Mesenchymal stem cell (in vitro differentiated cells and primary cell): ENCODE data around the gene CD44.

Experiments
- DNase-seq: peaks from one replicate; pipeline ENCODE4 v3.0.0-alpha.2; 2013
- H2AFZ ChIP-seq: one replicate; pipeline ENCODE4 v1.6.1; 2013; ENCODE audit warnings: low read depth, mild to moderate bottlenecking, control low read depth, inconsistent platforms, low read length, moderate library complexity
- H2AK5ac ChIP-seq: 2 replicates; pipeline ENCODE4 v1.6.1; 2013; ENCODE audit warnings: low read length, moderate library complexity, mild to moderate bottlenecking, inconsistent platforms; ENCODE audit not compliant: severe bottlenecking
- H2BK120ac ChIP-seq: one replicate; pipeline ENCODE4 v1.6.1; 2013; ENCODE audit warnings: low read depth, mild to moderate bottlenecking, inconsistent platforms, low read length, moderate library complexity
- H2BK12ac ChIP-seq, 2 experiments: one replicate each; pipeline ENCODE4 v1.6.1; 2013; ENCODE audit warnings: inconsistent platforms in 2 of 2, low read length in 2 of 2, mild to moderate bottlenecking in 2 of 2, moderate library complexity in 2 of 2, control low read depth in 1 of 2
- H2BK15ac ChIP-seq: one replicate; pipeline ENCODE4 v1.6.1; 2013; ENCODE audit warnings: mild to moderate bottlenecking, low read depth, inconsistent platforms; ENCODE audit not compliant: poor library complexity, severe bottlenecking
- H2BK5ac ChIP-seq: 2 replicates; pipeline ENCODE4 v1.6.1; 2013; ENCODE audit warnings: low read depth, mild to moderate bottlenecking, low read length, control low read depth, inconsistent platforms; ENCODE audit not compliant: poor library complexity, severe bottlenecking
- H3K14ac ChIP-seq, 2 experiments: one replicate each; pipeline ENCODE4 v1.6.1; 2013; ENCODE audit warnings: inconsistent platforms in 2 of 2, low read length in 2 of 2, control low read depth in 1 of 2, mild to moderate bottlenecking in 1 of 2, moderate library complexity in 1 of 2
- H3K18ac ChIP-seq, 2 experiments: one replicate each; pipeline ENCODE4 v1.6.1; 2013; ENCODE audit warnings: inconsistent platforms in 2 of 2, low read length in 2 of 2, control low read depth in 1 of 2, low read depth in 1 of 2, mild to moderate bottlenecking in 1 of 2
- H3K23ac ChIP-seq, 2 experiments: one replicate each; pipeline ENCODE4 v1.6.1; 2013; ENCODE audit warnings: inconsistent platforms in 2 of 2, low read length in 2 of 2, mild to moderate bottlenecking in 2 of 2, moderate library complexity in 2 of 2, control low read depth in 1 of 2
- H3K27ac ChIP-seq: 2 replicates; pipeline ENCODE4 v1.5.1; 2013; ENCODE audit warnings: mild to moderate bottlenecking, moderate library complexity, low read length, control low read depth, inconsistent platforms; ENCODE audit not compliant: poor library complexity, severe bottlenecking
- H3K27me3 ChIP-seq, 2 experiments: 2 replicates each; pipeline versions ENCODE4 v1.6.1 to v1.7.0; 2013; ENCODE audit warnings: low read length in 2 of 2, mild to moderate bottlenecking in 2 of 2, moderate library complexity in 2 of 2, control low read depth in 1 of 2, inconsistent platforms in 1 of 2; ENCODE audit not compliant: control insufficient read depth in 1 of 2, insufficient read depth in 1 of 2
- H3K36me3 ChIP-seq, 2 experiments: 2 replicates each; pipeline versions ENCODE4 v1.6.1 to v1.7.0; 2013; ENCODE audit warnings: low read length in 2 of 2, control low read depth in 1 of 2, inconsistent platforms in 1 of 2, low read depth in 1 of 2, mild to moderate bottlenecking in 1 of 2; ENCODE audit not compliant: insufficient read depth in 2 of 2, control insufficient read depth in 1 of 2
- H3K4ac ChIP-seq, 2 experiments: one replicate each; pipeline ENCODE4 v1.6.1; 2013; ENCODE audit warnings: inconsistent platforms in 2 of 2, low read length in 2 of 2, mild to moderate bottlenecking in 2 of 2, moderate library complexity in 2 of 2, control low read depth in 1 of 2, low read depth in 1 of 2
- H3K4me1 ChIP-seq: 2 replicates; pipeline ENCODE4 v1.6.1; 2013; ENCODE audit warnings: low read depth, low read length, control low read depth; ENCODE audit not compliant: control insufficient read depth, insufficient read depth
- H3K4me2 ChIP-seq: 2 replicates; pipeline ENCODE4 v1.6.1; 2013; ENCODE audit warnings: low read length, mild to moderate bottlenecking, inconsistent platforms; ENCODE audit not compliant: poor library complexity, severe bottlenecking
- H3K4me3 ChIP-seq, 2 experiments: 2 replicates each; pipeline versions ENCODE4 v1.5.1 to v1.7.0; 2013; ENCODE audit warnings: low read length in 2 of 2, mild to moderate bottlenecking in 2 of 2, control low read depth in 1 of 2, low read depth in 1 of 2; ENCODE audit not compliant: insufficient read depth in 1 of 2
- H3K79me1 ChIP-seq: replicated peaks from 2 replicates; pipeline ENCODE4 v1.6.1; 2013; ENCODE audit warnings: mild to moderate bottlenecking, control low read depth, low read length, inconsistent platforms; ENCODE audit not compliant: poor library complexity, severe bottlenecking
- H3K9ac ChIP-seq: 2 replicates; pipeline ENCODE4 v1.7.0; 2013; ENCODE audit warnings: mild to moderate bottlenecking, low read length, moderate library complexity
- H3K9me3 ChIP-seq: 2 replicates; pipeline ENCODE4 v1.7.0; 2013; ENCODE audit warnings: mild to moderate bottlenecking, low read length; ENCODE audit not compliant: control insufficient read depth
- H4K8ac ChIP-seq: one replicate; pipeline ENCODE4 v1.6.1; 2013; ENCODE audit warnings: inconsistent platforms, mild to moderate bottlenecking, low read length, moderate library complexity
- H4K91ac ChIP-seq: one replicate; pipeline ENCODE4 v1.6.1; 2013; ENCODE audit warnings: mild to moderate bottlenecking, low read length, inconsistent platforms
- WGBS: methylation state at CpG from one replicate; pipeline ENCODE4 v1.1.7; 2013; ENCODE audit warnings: mixed read lengths; 5-methylcytosine and 5-hydroxymethylcytosine counted together

CD44 gene

DNA sequence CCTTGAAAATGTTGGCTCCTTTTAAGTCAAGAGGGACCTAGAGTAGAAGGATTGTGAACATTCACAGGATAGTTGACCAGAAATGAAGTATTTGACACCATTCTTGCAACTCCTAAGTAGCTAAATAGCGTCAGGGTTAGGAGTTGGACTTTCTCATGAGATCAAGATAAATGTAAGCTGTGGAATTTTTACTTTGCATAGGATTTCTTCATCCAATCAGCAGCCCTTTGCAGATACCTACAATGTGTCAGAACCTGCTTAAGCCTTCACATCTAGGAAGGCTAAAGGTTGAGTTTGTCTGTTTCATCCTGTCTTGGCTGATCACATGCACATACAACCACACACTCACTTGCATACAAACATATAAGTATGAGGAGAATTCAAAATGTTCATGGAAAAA, 32.3 kb downstream of the CD44 start:
- peak overlapping the region in 1 of 2 experiments; percentile 12 for H3K4me3 ChIP-seq
- no peaks in the 10 kb centered on the region for H3K79me1 ChIP-seq
- no peak overlapping the region for H2AFZ ChIP-seq
- no peak overlapping the region for H4K8ac ChIP-seq
- H4K91ac ChIP-seq: no peak overlapping the region
- no CpG with 5 or more reads among the region's 1 CpG for WGBS
- H3K23ac ChIP-seq: no peak overlapping the region
- H3K4me1 ChIP-seq: peaks cover 16% of the 10 kb centered on the region
- H3K27me3 ChIP-seq: no peaks in the 10 kb centered on the region
- no peak overlapping the region for H2BK5ac ChIP-seq
- H3K27ac ChIP-seq: no peak overlapping the region
- H2BK12ac ChIP-seq: no peak overlapping the region
- H3K4ac ChIP-seq: no peak overlapping the region
- no peak for DNase-seq
- no peak overlapping the region for H2AK5ac ChIP-seq
- no peaks in the 10 kb centered on the region for H3K9me3 ChIP-seq
- peak overlapping the region; percentile 90 for H3K9ac ChIP-seq
- H3K36me3 ChIP-seq: peaks cover 0 to 63% of the 10 kb centered on the region in 2 experiments
- no peak overlapping the region for H3K14ac ChIP-seq
- no peak overlapping the region for H2BK120ac ChIP-seq
- H3K4me2 ChIP-seq: no peak overlapping the region
- H2BK15ac ChIP-seq: no peak overlapping the region
- no peak overlapping the region for H3K18ac ChIP-seq

GRCh38 chr11:35173011-35173511, 34.1 kb downstream of the CD44 start:
- H3K79me1 ChIP-seq: peaks cover 5% of the 10 kb centered on the region
- H4K91ac ChIP-seq: no peak overlapping the region
- no peaks in the 10 kb centered on the region for H3K27me3 ChIP-seq

GRCh38 chr11:35173616-35174566, 34.9 kb downstream of the CD44 start:
- H2AFZ ChIP-seq: no peak overlapping the region
- H3K4me3 ChIP-seq: peak overlapping the region in 1 of 2 experiments; percentile 10
- H2BK12ac ChIP-seq: peak overlapping the region; percentile 92 to 95
- H2BK15ac ChIP-seq: peak overlapping the region; percentile 40
- peak overlapping the region; percentile 99 for H2AK5ac ChIP-seq
- peak overlapping the region; percentile 63 for H3K9ac ChIP-seq
- peak overlapping the region; percentile 74 for H2BK120ac ChIP-seq
- peak overlapping the region; percentile 77 for H4K8ac ChIP-seq
- peak overlapping the region; percentile 95 to 97 for H3K4ac ChIP-seq
- WGBS: 75% methylated on average over 1 of the region's 3 CpGs
- H3K14ac ChIP-seq: peak overlapping the region in 1 of 2 experiments; percentile 71
- H3K4me1 ChIP-seq: peaks cover 7% of the 10 kb centered on the region
- H2BK5ac ChIP-seq: no peak overlapping the region
- H3K79me1 ChIP-seq: peaks cover 5% of the 10 kb centered on the region
- peak overlapping the region in 1 of 2 experiments; percentile 84 for H3K23ac ChIP-seq
- H3K4me2 ChIP-seq: no peak overlapping the region
- no peaks in the 10 kb centered on the region for H3K9me3 ChIP-seq
- H3K36me3 ChIP-seq: peaks cover 8 to 83% of the 10 kb centered on the region in 2 experiments
- H4K91ac ChIP-seq: peak overlapping the region; percentile 73
- peak; percentile 36 for DNase-seq
- no peaks in the 10 kb centered on the region for H3K27me3 ChIP-seq
- H3K18ac ChIP-seq: peak overlapping the region; percentile 85 to 94
- H3K27ac ChIP-seq: peak overlapping the region; percentile 50

More at GRCh38 chr11:35173011-35173511, 34.1 kb downstream of the CD44 start:
- 0% methylated on average over 2 of the region's 2 CpGs for WGBS
- H2BK12ac ChIP-seq: peak overlapping the region in 1 of 2 experiments; percentile 91
- H3K4ac ChIP-seq: peak overlapping the region; percentile 45 to 60
- no peak overlapping the region for H2AFZ ChIP-seq
- H3K14ac ChIP-seq: no peak overlapping the region
- H3K4me3 ChIP-seq: no peak overlapping the region
- H2BK5ac ChIP-seq: no peak overlapping the region
- peak overlapping the region; percentile 52 for H2AK5ac ChIP-seq
- no peak overlapping the region for H3K4me2 ChIP-seq
- H3K23ac ChIP-seq: no peak overlapping the region
- no peak overlapping the region for H2BK15ac ChIP-seq
- peaks cover 8 to 81% of the 10 kb centered on the region in 2 experiments for H3K36me3 ChIP-seq
- peaks cover 7% of the 10 kb centered on the region for H3K4me1 ChIP-seq
- H3K9ac ChIP-seq: peak overlapping the region; percentile 63
- H4K8ac ChIP-seq: no peak overlapping the region
- peak overlapping the region in 1 of 2 experiments; percentile 59 for H3K18ac ChIP-seq
- no peaks in the 10 kb centered on the region for H3K9me3 ChIP-seq
- H3K27ac ChIP-seq: no peak overlapping the region
- DNase-seq: peak; percentile 69
- no peak overlapping the region for H2BK120ac ChIP-seq

DNA sequence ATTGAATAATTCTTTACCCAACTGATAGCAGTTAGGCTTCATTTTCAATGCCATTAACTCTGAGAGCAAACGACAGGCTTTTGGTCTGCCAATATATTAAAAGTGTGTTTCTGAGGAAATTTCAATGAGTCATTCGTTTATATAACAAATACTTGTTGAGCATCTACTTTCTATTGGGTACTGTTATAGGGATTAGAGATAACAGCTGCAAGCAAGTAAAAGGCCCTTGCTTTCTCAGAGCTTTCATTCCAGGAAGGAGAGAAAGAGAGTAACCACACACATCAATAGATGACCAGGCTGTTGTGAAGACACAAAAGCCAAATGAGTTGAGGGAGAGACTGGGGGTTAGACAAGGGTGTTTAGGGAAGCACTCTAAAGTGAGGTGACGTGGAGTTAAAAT, 35.7 kb downstream of the CD44 start:
- peaks cover 5% of the 10 kb centered on the region for H3K79me1 ChIP-seq
- DNase-seq: peak; percentile 90
- H4K8ac ChIP-seq: no peak overlapping the region
- no peaks in the 10 kb centered on the region for H3K9me3 ChIP-seq
- 11% methylated on average over 1 of the region's 3 CpGs for WGBS
- no peak overlapping the region for H2BK15ac ChIP-seq
- no peak overlapping the region for H3K4me2 ChIP-seq
- no peak overlapping the region for H3K4ac ChIP-seq
- no peak overlapping the region for H3K14ac ChIP-seq
- no peak overlapping the region for H4K91ac ChIP-seq
- H2AK5ac ChIP-seq: no peak overlapping the region
- H3K18ac ChIP-seq: no peak overlapping the region
- peak overlapping the region; percentile 63 for H3K9ac ChIP-seq
- no peak overlapping the region for H2BK120ac ChIP-seq
- no peak overlapping the region for H3K23ac ChIP-seq
- H3K4me3 ChIP-seq: peak overlapping the region in 1 of 2 experiments; percentile 10
- H2AFZ ChIP-seq: no peak overlapping the region
- no peak overlapping the region for H2BK5ac ChIP-seq
- H3K27ac ChIP-seq: peak overlapping the region; percentile 45
- peaks cover 8 to 83% of the 10 kb centered on the region in 2 experiments for H3K36me3 ChIP-seq
- H3K4me1 ChIP-seq: peaks cover 10% of the 10 kb centered on the region
- H3K27me3 ChIP-seq: no peaks in the 10 kb centered on the region
- no peak overlapping the region for H2BK12ac ChIP-seq
